ENCODE results near the gene AMDHD1. TPM values are rescaled to one million over a fixed set of nuclear protein-coding genes. Genes with fewer than 3 reads are reported as not detected.

AMDHD1 gene
- total and polyA plus RNA-seq, 2 of the 8 experiments (the other 6 are each of a cell fraction or from before 2014, with no cell fraction given) = 0.14 TPM; not detected in 1

DNA sequence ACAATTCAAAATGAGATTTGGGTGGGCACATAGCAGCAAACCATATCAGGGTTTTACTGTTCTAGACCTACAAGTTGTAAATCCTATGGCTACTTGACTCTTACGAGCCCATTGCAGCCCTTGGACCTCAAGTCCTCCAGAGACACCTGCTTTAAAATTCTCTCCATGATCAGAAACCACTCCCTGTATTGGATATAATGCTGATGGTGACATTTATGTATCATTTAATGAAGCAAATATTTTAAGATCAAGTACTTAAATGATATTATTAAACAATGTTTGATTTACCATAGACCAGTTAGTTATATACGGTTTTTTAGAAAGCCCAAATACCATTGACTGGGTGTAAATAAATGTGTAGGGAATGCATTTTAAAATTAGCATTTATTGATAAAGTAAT is 24.2 kb downstream of the AMDHD1 start (continued):
- TF ChIP-seq RBBP5 (IDR thresholded peaks at IDR 0.05; ENCODE audit: borderline replicate concordance, low read depth, low read length) (no peak), POLR2A (IDR thresholded peaks at IDR 0.05; ENCODE audit: control extremely low read depth in 1 of 2, low read depth in 2 of 2, low read length in 2 of 2) (no peak), RXRA (IDR thresholded peaks at IDR 0.05; ENCODE audit: insufficient read depth, low read depth, low read length) (no peak)
- TF ChIP-seq, protein P1, sequence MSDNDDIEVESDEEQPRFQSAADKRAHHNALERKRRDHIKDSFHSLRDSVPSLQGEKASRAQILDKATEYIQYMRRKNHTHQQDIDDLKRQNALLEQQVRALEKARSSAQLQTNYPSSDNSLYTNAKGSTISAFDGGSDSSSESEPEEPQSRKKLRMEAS (IDR thresholded peaks at IDR 0.05) = no peak
- TF ChIP-seq, protein P2, sequence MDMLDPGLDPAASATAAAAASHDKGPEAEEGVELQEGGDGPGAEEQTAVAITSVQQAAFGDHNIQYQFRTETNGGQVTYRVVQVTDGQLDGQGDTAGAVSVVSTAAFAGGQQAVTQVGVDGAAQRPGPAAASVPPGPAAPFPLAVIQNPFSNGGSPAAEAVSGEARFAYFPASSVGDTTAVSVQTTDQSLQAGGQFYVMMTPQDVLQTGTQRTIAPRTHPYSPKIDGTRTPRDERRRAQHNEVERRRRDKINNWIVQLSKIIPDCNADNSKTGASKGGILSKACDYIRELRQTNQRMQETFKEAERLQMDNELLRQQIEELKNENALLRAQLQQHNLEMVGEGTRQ (IDR thresholded peaks at IDR 0.05; ENCODE audit: low read length) = no peak
